CD4-positive, alpha-beta T cell treated with Interleukin-6 for 4 hours (primary cell): ENCODE results near the gene USP21.
"Not testable (repeated sequence)": the region's sequence is repeated elsewhere in the genome, so short reads cannot be mapped to it uniquely, and the experiment has no call there.

ENCODE experiments used
- DNase-seq: peaks from one replicate; pipeline ENCODE4 v3.0.0-alpha.2; 2020; ENCODE audit warnings: mixed read lengths

The USP21 gene

GRCh38 chr1:161159087-161159912 is at the start of gene USP21:
TSS of gene USP21 (plus strand) at chr1:161159500. CDS start at chr1:161160641, 1,141 bp downstream.
- peak; percentile 94 for DNase-seq

- no peak for DNase-seq
Measured at GRCh38 chr1:161111117-161111516, 48.2 kb upstream of the USP21 start.

GRCh38 chr1:161111527-161111926 is 47.8 kb upstream of the USP21 start:
- no peak for DNase-seq

GRCh38 chr1:161113915-161114314 is 45.4 kb upstream of the USP21 start:
- DNase-seq = no peak

- no peak for DNase-seq
Measured at GRCh38 chr1:161114556-161114955, 44.7 kb upstream of the USP21 start.

GRCh38 chr1:161115132-161115711 is 44.1 kb upstream of the USP21 start:
- DNase-seq = peak; percentile 30

- DNase-seq = not testable (repeated sequence)
Measured at GRCh38 chr1:161115961-161116360, 43.3 kb upstream of the USP21 start.

- DNase-seq = peak; percentile 84
Measured at GRCh38 chr1:161117759-161118581, 41.3 kb upstream of the USP21 start, which contains the start of the genes NIT1 and PFDN2. TSS of gene NIT1 (plus strand) at chr1:161118105. CDS start at chr1:161118177, 72 bp downstream. TSS of gene PFDN2 (minus strand) at chr1:161118037. CDS start at chr1:161118026, 11 bp downstream.

GRCh38 chr1:161119092-161119903 is 40.0 kb upstream of the USP21 start:
- DNase-seq = peak; percentile 55

GRCh38 chr1:161121042-161121650 is 38.2 kb upstream of the USP21 start:
- no peak for DNase-seq

GRCh38 chr1:161121834-161122233 is 37.5 kb upstream of the USP21 start:
- DNase-seq = no peak

GRCh38 chr1:161122967-161123366 is 36.3 kb upstream of the USP21 start:
- no peak for DNase-seq

GRCh38 chr1:161127649-161128048 is 31.7 kb upstream of the USP21 start:
- DNase-seq = no peak

GRCh38 chr1:161128591-161129420 is 30.5 kb upstream of the USP21 start:
- DNase-seq = no peak

GRCh38 chr1:161130266-161130665 is 29.0 kb upstream of the USP21 start:
- DNase-seq = no peak

GRCh38 chr1:161131523-161132409 is 27.5 kb upstream of the USP21 start:
- DNase-seq = no peak

GRCh38 chr1:161132410-161133219 is 26.7 kb upstream of the USP21 start, which contains the start of gene DEDD:
TSS of gene DEDD (minus strand) at chr1:161132667. CDS start at chr1:161124462, 8,205 bp downstream.
- peak; percentile 91 for DNase-seq

GRCh38 chr1:161133220-161133740 is 26.0 kb upstream of the USP21 start:
- no peak for DNase-seq

- DNase-seq = no peak
Measured at GRCh38 chr1:161137881-161138280, 21.4 kb upstream of the USP21 start.
